Parathyroid adenoma (tissue), 2 donors: ENCODE data around the gene PKNOX2.

Experiments
- H2AFZ ChIP-seq: fragments of 300-600 bp; sonication (generic); one replicate; pipeline ENCODE4 v1.7.0; 2017; ENCODE audit warnings: antibody characterized with exemption, mild to moderate bottlenecking
- H3K27ac ChIP-seq: fragments of 300-600 bp; sonication (generic); one replicate; pipeline ENCODE4 v1.7.0; 2017
- H3K27me3 ChIP-seq: fragments of 300-600 bp; sonication (generic); one replicate; pipeline ENCODE4 v1.7.0; 2017; ENCODE audit warnings: low read length; ENCODE audit not compliant: control insufficient read depth, insufficient read depth
- H3K36me3 ChIP-seq: fragments of 300-600 bp; sonication (generic); one replicate; pipeline ENCODE4 v1.7.0; 2017; ENCODE audit warnings: low read length; ENCODE audit not compliant: control insufficient read depth, insufficient read depth
- H3K4me1 ChIP-seq: fragments of 300-600 bp; sonication (generic); one replicate; pipeline ENCODE4 v1.7.0; 2017; ENCODE audit warnings: control low read depth
- H3K4me2 ChIP-seq: fragments of 300-600 bp; sonication (generic); one replicate; pipeline ENCODE4 v1.7.0; 2017; ENCODE audit warnings: low read length
- H3K4me3 ChIP-seq: fragments of 300-600 bp; sonication (generic); one replicate; pipeline ENCODE4 v1.7.0; 2017; ENCODE audit warnings: low read depth, low read length
- H3K79me2 ChIP-seq: fragments of 300-600 bp; sonication (generic); one replicate; pipeline ENCODE4 v1.7.0; 2017; ENCODE audit warnings: control low read depth
- H3K9ac ChIP-seq: fragments of 300-600 bp; sonication (generic); one replicate; pipeline ENCODE4 v1.7.0; 2017; ENCODE audit warnings: mild to moderate bottlenecking
- H3K9me3 ChIP-seq: fragments of 300-600 bp; sonication (generic); one replicate; pipeline ENCODE4 v1.7.0; 2017; ENCODE audit warnings: low read length; ENCODE audit not compliant: control insufficient read depth
- CTCF ChIP-seq: fragments of 300-600 bp; sonication (generic); IDR thresholded peaks from one replicate; pipeline ENCODE4 v1.7.0; 2017; ENCODE audit warnings: antibody characterized with exemption, mild to moderate bottlenecking
- donor health status: primary hyperparathyroidism.

Gene PKNOX2

GRCh38 chr11:125388611-125389010 lies 224.1 kb downstream of the PKNOX2 start:
- no peak overlapping the region for H3K9ac ChIP-seq
- H3K9me3 ChIP-seq, result no peaks in the 10 kb centered on the region
- H3K27me3 ChIP-seq, result no peaks in the 10 kb centered on the region
- no peaks in the 10 kb centered on the region for H3K4me1 ChIP-seq
- H3K4me2 ChIP-seq, result no peak overlapping the region
- TF ChIP-seq CTCF, result no peak
- H3K27ac ChIP-seq, result no peak overlapping the region
- H2AFZ ChIP-seq, result no peak overlapping the region
- no peaks in the 10 kb centered on the region for H3K36me3 ChIP-seq
- no peaks in the 10 kb centered on the region for H3K79me2 ChIP-seq
- no peak overlapping the region for H3K4me3 ChIP-seq

DNA sequence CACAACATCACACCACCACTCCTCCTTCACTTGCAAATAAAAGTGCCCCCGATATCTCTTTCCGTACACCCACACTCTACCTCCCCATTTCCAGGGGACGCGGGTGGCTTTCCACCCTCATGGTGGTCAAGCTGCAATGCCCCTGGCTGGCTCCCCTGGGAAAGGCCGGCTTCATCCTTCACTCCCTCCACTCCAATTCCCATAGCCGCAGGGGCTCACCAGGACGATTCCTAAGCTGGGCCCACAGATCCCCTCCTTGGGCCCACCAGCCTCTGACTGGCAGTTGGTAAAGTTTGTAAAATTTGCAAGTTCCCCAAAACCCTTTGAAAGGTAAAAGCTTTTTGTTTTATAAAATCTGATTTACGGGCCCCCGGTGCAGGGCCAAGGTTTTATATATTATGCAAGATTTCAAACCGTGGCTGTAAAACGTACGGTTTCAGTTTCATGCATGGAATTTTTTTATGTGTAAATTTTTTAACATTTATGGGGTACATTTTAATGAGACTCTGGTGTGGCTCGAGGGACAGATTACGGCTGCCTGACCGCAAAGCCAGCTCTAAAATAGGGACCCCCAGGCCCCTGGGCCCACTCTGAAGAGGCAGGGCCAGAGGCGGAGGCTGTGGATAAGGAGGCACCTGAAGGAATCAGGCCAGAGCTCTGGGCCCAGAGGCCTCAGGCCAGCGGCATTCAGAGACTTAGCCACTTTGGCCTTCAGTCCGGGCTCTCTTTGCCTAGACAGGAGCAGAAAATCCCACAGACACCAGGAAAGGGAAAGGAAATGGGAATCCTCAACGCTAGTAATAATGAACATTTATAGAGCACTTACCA lies 225.0 kb downstream of the PKNOX2 start:
- Histone ChIP-seq H3K27me3 (no peaks in the 10 kb centered on the region), H3K4me1 (no peaks in the 10 kb centered on the region), H3K27ac (no peak overlapping the region), H3K9me3 (no peaks in the 10 kb centered on the region), H3K79me2 (no peaks in the 10 kb centered on the region), H2AFZ (no peak overlapping the region), H3K4me3 (no peak overlapping the region), H3K9ac (no peak overlapping the region), H3K36me3 (no peaks in the 10 kb centered on the region), H3K4me2 (no peak overlapping the region)
- no peak for TF ChIP-seq CTCF

GRCh38 chr11:125390946-125391345 lies 226.4 kb downstream of the PKNOX2 start:
- Histone ChIP-seq H3K27me3 (no peaks in the 10 kb centered on the region), H3K9me3 (no peaks in the 10 kb centered on the region), H3K4me3 (no peak overlapping the region), H3K36me3 (no peaks in the 10 kb centered on the region), H2AFZ (no peak overlapping the region), H3K9ac (no peak overlapping the region), H3K4me1 (no peaks in the 10 kb centered on the region), H3K27ac (no peak overlapping the region), H3K79me2 (no peaks in the 10 kb centered on the region), H3K4me2 (no peak overlapping the region)
- no peak for TF ChIP-seq CTCF

DNA sequence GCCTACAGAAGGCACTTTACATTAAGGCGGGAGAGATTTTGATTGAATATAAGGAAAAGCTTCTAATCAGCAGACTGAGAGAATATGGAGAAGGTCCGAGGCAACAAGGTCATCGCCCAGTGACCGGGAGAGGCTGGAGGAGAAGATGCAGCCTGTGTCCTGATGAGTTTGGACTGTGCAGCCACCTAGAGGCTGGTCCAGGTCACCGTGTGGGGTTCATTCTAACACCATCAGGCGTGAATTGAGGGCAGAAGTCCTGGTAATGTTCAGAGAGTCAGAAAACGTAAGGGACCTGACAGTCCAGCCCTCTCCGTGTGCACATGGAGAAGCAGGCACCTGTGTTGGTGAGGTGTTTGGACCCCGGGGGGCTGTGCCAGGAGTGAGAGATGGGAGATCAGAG lies 228.8 kb downstream of the PKNOX2 start:
- Histone ChIP-seq H2AFZ (no peak overlapping the region), H3K36me3 (no peaks in the 10 kb centered on the region), H3K4me1 (no peaks in the 10 kb centered on the region), H3K4me3 (no peak overlapping the region), H3K27me3 (no peaks in the 10 kb centered on the region), H3K9ac (no peak overlapping the region), H3K79me2 (no peaks in the 10 kb centered on the region), H3K4me2 (no peak overlapping the region), H3K9me3 (no peaks in the 10 kb centered on the region), H3K27ac (no peak overlapping the region)
- TF ChIP-seq CTCF, result no peak

GRCh38 chr11:125394296-125394695 lies 229.7 kb downstream of the PKNOX2 start:
- H3K9ac ChIP-seq, result no peak overlapping the region
- no peak overlapping the region for H3K4me3 ChIP-seq
- no peak for TF ChIP-seq CTCF
- no peaks in the 10 kb centered on the region for H3K79me2 ChIP-seq
- H3K4me1 ChIP-seq, result no peaks in the 10 kb centered on the region
- no peak overlapping the region for H2AFZ ChIP-seq
- no peak overlapping the region for H3K4me2 ChIP-seq
- H3K27me3 ChIP-seq, result no peaks in the 10 kb centered on the region
- no peak overlapping the region for H3K27ac ChIP-seq
- H3K36me3 ChIP-seq, result no peaks in the 10 kb centered on the region
- H3K9me3 ChIP-seq, result no peaks in the 10 kb centered on the region
